ENCODE data around the gene DGAT2.
A peak's percentile ranks its signal among the peaks of the same experiment; 100 is the strongest.

The DGAT2 gene

DNA sequence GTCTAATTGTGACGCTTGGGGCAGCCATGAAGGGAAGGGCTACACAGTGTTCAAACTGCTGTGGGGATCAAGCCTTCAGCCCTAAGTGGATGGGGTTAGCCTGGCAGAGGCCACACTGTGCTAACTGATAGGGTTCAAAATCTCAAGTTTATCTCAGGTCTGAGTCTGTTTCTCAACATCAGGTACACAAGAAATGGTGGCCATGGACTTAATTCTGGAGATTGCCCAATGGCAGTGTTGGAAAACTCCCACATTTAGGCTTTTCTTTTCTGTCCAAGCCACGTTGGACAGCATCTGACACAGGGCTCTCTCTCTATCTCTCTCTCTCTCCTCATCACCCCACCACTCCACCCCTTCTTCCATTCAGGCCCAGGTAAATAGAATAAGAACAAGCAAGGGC lies 10.9 kb upstream of the DGAT2 start:
- no peak for DNase-seq

- no peak for DNase-seq
Measured at GRCh38 chr11:75759832-75760231, 8.7 kb upstream of the DGAT2 start.

DNA sequence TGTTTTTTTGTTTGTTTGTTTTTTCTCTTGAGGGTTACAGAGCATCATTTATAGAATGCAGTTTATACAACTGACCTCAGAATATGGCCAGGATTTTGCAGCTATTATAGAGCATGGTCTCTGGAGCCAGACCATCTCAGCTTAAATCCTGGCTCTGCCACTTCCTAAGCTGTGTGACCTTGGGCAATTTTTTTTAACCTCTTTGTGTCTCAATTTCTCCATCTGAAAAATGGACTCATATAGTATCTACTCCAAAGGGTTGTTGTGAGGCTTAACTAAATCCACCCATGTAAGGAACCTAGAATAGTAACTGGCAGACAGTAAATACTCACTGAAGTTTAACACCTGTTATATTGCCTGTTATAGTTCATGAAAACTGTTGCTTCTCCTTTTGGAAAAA lies 8.3 kb upstream of the DGAT2 start:
- no peak for DNase-seq

DNA sequence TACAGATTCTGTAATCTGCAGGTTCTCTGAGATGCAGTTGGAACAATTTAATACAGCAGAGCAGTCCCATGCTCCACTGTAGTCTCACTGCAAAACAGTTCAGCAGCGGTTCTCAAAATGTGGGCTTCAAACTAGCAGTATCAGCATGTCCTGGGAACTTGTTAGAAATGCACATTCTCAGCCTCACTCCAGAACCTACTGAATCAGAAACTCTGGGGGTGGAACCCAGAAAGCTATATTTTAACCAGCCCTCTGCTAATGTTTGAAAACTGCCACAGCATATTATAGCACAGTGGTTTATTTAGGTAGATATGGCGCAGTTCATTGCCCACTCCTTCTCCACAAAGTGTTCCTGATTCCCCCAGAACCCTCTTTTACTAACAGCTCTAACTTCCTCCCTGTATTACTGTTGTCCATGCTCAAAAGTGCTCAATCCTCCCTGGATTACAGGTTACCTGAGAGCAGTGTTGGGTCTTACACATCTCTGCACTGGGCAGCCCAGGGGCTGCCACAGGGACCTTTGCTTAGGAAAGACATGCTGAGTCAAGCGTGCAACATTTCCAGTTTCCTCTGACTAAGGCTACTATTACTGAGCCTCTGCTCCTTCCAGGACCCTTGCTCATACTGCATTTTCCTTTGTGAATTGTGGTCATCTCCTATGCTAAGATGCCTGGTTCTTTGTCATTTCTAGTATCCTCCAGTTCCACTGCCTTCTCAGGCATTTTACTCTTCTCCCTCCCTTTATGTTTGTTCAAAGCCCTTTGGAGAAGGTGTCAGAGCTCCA lies 7.7 kb upstream of the DGAT2 start:
- no peak for DNase-seq

GRCh38 chr11:75762158-75762557 lies 6.4 kb upstream of the DGAT2 start:
- no peak for DNase-seq

GRCh38 chr11:75762885-75763284 lies 5.7 kb upstream of the DGAT2 start:
- no peak for DNase-seq

- DNase-seq, result no peak
Measured at GRCh38 chr11:75763846-75764245, 4.7 kb upstream of the DGAT2 start.

GRCh38 chr11:75765116-75765515 lies 3.5 kb upstream of the DGAT2 start:
- DNase-seq, result no peak

DNA sequence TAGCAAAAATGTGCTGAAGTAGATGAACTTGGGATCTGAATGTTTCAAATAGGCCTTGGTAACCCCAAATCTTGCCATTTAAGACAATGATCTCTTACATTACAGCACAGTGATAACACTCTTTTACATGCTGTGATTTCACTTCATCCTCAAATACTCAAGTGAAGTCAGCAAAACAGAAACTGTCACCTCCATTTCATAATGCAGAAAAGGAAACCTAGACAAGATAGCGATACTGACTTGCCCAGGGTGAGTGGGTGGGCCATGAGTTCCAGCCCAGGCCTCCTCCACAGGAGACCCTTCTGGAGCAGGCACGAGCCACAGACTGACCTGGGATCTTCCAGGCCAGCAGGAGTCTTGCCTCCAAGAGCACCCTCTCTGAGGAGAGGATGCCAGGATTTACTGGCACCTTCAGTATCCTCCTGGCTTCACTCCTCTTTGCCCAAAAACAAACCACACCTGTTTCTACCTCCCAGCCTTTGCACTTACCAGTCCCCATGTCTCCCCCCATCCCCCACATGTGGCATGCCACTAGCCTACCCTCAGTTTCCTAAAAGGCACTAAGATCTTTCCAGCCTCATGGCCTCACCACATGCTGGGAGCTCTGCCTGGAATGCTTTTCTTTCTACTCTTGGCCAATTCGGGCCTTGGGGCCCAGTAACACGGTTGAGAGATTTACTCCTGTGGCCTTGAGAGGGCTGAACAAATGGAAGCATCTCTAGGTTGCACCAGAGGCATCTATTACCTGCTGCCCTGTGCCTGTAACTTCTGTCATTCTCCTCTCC lies 1.9 kb upstream of the DGAT2 start:
- DNase-seq, result no peak

GRCh38 chr11:75767228-75767572 lies 1.4 kb upstream of the DGAT2 start:
- DNase-seq, result no peak

GRCh38 chr11:75767793-75768111 lies 826 bp upstream of the DGAT2 start:
- DNase-seq, result no peak

DNA sequence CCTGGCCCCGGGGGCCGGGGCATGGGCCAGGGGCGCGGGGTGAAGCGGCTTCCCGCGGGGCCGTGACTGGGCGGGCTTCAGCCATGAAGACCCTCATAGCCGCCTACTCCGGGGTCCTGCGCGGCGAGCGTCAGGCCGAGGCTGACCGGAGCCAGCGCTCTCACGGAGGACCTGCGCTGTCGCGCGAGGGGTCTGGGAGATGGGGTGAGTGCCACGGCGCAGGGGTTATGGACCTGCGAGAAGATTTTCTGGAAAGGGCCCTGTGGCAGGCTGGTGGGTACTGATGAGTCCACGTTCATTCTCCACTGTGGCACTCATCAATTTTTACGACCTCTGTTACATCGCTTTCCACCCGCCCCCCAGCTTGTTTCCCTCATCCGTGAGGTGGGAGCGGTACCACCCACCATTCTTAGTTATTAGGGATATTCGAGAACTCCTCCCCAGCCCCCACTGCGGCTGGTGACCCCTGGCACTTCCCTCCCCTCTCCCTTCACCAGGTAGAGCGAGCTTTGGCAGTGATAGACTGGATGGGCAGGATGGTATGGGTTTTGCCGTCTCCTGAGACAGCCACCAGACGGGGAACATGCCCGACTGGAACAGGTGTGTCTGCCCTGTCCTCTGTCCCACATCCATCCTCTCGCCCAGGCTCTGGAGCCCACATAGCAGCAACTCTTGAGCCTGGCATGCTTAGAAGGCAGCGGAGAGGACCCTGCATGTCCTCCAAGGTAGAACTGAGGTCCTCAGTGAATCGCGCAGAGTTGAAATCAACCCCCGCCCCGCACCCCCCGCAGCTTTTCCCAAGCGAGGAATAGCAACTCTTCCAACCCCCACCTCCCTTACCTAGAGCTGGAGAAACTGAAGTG lies 562 bp downstream of the DGAT2 start:
- DNase-seq, result peak; percentile 12

DNA sequence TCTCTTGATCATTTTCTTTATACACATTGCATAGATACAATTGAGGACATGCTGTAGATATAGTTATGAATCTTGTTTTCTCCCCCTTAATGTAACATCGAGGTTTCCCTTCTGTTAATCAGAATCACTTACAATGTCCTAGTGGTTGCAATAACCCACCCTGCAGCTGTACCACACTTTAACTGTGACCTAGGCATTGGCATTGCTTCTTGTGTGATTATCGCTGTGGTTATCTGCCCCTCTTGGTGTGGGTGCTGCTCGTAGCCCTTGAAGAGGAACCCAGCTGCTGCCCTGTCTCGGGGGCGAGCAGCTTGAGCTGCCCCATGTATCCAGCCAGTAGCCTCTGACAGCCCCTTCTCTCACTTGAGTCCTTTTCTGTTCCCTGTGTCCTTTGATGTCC lies 1.5 kb downstream of the DGAT2 start:
- DNase-seq, result no peak

- DNase-seq, result no peak
Measured at GRCh38 chr11:75771646-75772410, 3.2 kb downstream of the DGAT2 start.

GRCh38 chr11:75773595-75774353 lies 5.2 kb downstream of the DGAT2 start:
- no peak for DNase-seq

DNA sequence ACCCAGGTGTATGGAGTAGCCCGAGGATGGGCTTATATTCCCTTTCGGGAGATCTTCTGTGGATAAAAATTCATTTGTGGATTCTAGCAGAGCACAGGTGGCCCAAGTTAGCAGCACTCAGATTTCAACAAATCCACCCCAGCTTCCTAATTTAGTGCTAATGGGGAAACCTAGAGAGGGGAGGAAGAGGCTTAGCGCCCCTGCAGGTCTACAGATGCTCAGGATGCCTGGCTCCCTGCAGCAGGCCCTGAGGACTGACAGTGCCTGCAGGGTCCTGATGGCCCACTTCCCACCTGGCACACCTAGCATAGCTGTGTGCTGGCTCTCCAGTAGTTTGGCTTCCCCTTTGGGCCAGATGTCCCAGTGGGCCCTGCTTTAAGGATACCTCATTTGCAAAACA lies 6.5 kb downstream of the DGAT2 start:
- no peak for DNase-seq

DNA sequence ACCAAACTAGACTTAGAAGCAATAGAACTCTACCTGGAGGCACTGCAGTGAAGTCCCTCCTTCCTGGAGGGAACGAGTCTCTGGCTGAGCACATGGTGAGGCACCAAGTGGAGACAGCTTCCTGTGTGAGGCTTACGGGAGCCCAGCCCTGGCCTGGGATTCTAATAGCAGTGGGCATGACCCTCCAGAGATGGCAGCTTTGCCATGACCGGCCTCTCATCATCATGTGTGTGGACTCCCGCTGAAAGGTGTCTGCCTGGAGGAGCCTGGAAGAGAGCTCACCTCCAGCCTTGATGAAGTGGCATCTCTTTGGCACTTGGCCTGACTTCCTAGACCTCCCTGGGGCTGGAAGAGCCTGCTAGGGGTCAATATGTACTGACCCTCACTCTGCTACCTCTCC lies 8.0 kb downstream of the DGAT2 start:
- DNase-seq, result no peak

DNA sequence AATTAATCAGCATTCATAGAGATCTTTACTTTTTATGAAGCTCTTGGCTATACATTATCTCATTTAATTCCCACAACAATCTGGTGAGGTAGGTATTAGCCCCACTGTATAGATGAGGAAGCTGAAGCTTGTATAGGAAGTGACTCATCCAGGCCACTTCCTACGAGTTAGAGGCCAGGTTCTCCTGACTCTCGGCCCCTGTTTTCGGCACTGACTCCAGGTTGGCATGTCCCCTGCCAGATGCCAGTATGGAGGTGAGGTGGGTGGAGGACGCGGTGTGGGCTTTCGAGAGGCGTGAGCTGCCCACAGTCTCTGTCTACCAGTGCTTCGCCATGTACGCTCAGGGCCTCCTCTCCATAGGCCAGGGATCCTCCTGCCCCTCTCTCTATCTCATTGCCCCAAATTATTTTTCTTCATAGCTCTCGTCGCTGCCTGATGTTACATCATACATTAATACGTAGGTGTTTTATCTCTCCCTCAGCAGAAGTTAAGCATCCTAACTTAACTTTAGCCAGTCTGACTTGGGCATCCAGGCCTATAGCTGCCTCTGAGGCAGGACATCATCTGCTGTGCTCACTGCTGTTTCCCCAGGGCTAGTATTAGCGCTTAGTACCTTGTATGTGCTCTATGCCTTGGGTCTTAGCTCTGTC lies 9.0 kb downstream of the DGAT2 start:
- DNase-seq, result no peak

- DNase-seq, result no peak
Measured at GRCh38 chr11:75778962-75779361, 10.4 kb downstream of the DGAT2 start.

DNA sequence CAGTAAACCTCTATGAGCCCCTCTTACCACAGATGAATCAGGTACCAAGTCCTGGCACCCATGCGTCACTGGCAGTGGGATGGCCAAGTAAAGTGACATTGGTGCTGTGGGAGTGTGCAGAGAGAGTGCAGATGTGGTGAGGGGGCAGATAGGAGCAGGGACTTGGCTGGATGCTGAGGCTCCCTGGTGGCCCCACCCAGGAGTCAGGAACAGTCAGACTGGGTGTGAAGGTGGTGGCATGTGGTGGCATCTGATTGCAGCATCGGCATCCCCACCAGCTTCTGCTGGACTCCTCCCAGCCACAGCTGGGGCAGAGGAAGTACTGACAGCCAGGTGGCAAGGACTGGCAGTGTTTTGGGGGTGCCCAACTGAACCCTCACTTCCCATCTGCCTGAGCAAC lies 11.4 kb downstream of the DGAT2 start:
- DNase-seq, result no peak

- no peak for DNase-seq
Measured at GRCh38 chr11:75780888-75781287, 12.3 kb downstream of the DGAT2 start.

DNA sequence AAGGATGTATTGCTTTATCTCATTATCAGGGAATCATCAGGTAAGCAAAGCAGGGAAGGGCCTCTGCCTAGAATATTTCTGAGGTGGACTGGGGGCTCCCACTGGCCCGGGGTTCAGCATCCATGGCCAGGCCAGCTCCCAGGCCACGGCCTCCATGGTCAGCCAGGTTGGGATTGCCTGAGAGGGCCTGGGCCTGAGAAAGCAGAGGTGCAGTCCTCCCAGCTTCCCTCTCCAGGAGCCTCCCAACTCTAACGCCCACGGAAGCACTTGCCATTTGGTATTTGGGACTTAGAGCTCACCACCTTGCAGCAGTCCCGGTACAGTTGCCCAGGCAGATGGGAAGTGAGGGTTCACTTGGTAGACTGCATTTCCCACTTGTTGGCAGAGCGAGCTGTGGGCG lies 12.7 kb downstream of the DGAT2 start:
- DNase-seq, result no peak

Data from activated naive CD4-positive, alpha-beta T cell treated with anti-CD3 and anti-CD28 coated beads, Interleukin-2, amount 50 U/mL, for 16 hours (primary cell).